Kidney epithelial cell (primary cell): Measurements from ENCODE around the gene SMCR8. TPM values are rescaled to one million over a fixed set of nuclear protein-coding genes. Genes with fewer than 3 reads are reported as not detected.

ENCODE experiments used
- DNase-seq: peaks from one replicate; pipeline ENCODE4 v3.0.0-alpha.2; 2010; ENCODE audit warnings: low read depth
- H3K27me3 ChIP-seq: 2 replicates; pipeline ENCODE4 v1.6.0; 2011; ENCODE audit warnings: low read length; ENCODE audit not compliant: control insufficient read depth, insufficient read depth
- H3K36me3 ChIP-seq: 2 replicates; pipeline ENCODE4 v1.5.1; 2011; ENCODE audit warnings: low read length; ENCODE audit not compliant: control insufficient read depth, insufficient read depth
- H3K4me3 ChIP-seq: 2 replicates; pipeline ENCODE4 v1.5.1; 2011; ENCODE audit warnings: low read depth, mild to moderate bottlenecking, control low read depth, low read length
- total RNA-seq: library from RNA; depleted of rRNA; stranded (reverse); fragments of >200 nt; gene quantifications from 2 replicates; pipeline ENCODE4 v1.2.3, GENCODE V29; 2015
- TF ChIP-seq, protein P1 (sequence below): IDR thresholded peaks from 2 replicates; pipeline ENCODE4 v1.5.1; 2011; ENCODE audit warnings: mild to moderate bottlenecking, moderate library complexity, low read length, control low read depth, inconsistent platforms; ENCODE audit not compliant: insufficient read depth, poor library complexity, severe bottlenecking

The SMCR8 gene
- total RNA-seq, 1 donor from 2014 or later, result 30.8 TPM

DNA sequence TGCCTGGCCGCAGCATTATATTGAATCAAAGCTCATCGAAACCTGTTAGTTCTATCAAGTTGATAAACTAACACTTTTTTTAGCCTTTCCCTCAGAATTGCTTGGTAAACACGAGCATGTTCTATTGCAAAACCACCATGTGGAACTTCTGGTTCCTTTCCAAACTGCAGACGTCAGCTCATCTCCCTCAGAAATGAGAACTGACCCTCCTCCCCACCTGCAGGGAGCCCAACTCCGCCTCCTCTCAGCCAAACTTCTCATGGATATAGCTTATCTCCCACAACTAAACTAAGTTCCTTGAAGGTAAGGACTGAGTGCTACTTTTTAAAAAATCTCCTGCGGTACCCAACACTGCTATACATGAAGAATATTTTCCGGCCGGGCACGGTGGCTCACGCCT is 41.5 kb downstream of the SMCR8 start:
- Histone ChIP-seq H3K27me3 (no peaks in the 10 kb centered on the region), H3K36me3 (no peaks in the 10 kb centered on the region), H3K4me3 (no peak overlapping the region)
- TF ChIP-seq, protein P1, sequence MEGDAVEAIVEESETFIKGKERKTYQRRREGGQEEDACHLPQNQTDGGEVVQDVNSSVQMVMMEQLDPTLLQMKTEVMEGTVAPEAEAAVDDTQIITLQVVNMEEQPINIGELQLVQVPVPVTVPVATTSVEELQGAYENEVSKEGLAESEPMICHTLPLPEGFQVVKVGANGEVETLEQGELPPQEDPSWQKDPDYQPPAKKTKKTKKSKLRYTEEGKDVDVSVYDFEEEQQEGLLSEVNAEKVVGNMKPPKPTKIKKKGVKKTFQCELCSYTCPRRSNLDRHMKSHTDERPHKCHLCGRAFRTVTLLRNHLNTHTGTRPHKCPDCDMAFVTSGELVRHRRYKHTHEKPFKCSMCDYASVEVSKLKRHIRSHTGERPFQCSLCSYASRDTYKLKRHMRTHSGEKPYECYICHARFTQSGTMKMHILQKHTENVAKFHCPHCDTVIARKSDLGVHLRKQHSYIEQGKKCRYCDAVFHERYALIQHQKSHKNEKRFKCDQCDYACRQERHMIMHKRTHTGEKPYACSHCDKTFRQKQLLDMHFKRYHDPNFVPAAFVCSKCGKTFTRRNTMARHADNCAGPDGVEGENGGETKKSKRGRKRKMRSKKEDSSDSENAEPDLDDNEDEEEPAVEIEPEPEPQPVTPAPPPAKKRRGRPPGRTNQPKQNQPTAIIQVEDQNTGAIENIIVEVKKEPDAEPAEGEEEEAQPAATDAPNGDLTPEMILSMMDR, result no peak
- no peak for DNase-seq

DNA sequence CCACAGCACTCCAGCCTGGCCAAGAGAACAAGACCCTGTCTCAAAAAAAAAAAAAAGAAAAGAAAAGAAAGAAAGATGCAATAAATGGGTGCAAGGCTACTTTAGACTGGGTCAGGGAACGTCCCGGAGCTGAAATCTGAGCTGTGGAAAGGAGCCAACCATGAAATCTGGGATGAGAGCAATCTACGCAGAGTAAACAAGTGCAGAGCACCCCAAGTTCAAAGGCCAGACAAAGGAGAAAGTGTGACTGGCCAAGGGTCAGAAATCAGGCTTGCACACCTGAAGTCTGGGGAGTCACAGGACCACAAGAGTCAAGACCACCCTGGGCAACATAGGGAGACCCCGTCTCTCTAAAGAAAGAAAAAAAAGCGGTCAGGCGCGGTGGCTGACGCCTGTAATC is 45.4 kb downstream of the SMCR8 start:
- DNase-seq, result no peak
- no peak overlapping the region for H3K4me3 ChIP-seq
- H3K27me3 ChIP-seq, result no peaks in the 10 kb centered on the region
- TF ChIP-seq, protein P1, result no peak
- H3K36me3 ChIP-seq, result no peaks in the 10 kb centered on the region

DNA sequence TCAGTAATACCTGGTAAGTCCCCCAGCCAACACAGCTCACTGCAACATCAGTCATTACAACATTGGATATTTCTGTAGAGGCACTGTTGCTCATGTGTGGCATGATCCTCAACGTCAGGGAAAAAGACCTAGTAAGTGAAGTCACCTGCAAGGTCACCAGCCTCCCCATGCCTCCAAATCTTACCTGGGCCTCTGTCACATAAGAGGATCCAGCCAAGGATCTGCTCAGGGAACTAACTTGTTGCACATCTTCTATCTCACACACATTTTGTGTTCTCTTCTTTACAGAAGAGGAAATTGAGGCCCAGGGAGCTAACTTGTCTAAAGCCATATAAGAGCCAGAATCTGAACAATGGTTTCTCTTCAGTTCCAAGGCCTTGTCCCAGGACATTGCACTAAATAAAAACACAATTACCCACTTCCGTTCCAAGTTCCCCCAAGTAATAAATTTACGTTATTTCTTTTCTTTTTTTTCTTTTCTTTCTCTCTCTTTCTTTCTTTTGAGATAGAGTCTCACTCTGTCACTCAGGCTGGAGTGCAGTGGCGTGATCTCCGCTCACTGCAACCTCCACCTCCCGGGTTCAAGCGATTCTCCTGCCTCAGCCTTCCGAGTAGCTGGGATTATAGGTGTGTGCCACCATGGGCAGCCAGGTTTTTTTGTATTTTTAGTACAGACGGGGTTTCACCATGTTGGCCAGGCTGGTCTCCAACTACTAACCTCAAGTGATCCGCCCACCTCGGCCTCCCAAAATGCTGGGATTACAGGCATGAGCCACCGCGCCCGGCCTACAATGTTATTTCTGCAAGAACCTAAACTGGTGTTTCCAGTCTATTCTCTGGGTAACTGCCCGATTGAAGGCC is 47.0 kb downstream of the SMCR8 start:
- TF ChIP-seq, protein P1, result no peak
- DNase-seq, result no peak
- H3K27me3 ChIP-seq, result no peaks in the 10 kb centered on the region
- H3K36me3 ChIP-seq, result no peaks in the 10 kb centered on the region
- peak overlapping the region; percentile 76 for H3K4me3 ChIP-seq

DNA sequence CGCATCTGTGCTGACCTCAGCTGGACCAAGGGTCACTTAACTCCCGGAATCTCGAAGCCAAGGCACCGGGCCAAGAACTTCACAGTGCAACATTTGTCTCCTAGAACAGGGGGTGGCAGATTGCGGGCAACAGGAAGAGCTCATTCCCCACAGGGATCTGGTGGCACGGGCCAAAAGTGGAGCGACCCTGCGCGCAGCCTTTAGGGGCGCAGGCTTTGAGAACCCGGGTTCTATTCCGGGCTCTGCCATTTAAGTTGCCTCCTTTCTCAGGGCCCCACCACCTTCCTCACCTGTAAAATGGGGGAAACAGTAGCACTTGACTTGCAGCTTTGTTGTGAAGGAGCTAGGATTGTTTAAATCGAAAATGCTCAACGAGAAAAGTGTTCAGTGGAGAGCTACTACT is 47.6 kb downstream of the SMCR8 start:
- H3K27me3 ChIP-seq, result no peaks in the 10 kb centered on the region
- H3K36me3 ChIP-seq, result no peaks in the 10 kb centered on the region
- peak; percentile 42 for DNase-seq
- TF ChIP-seq, protein P1, result no peak
- peak overlapping the region; percentile 76 for H3K4me3 ChIP-seq

DNA sequence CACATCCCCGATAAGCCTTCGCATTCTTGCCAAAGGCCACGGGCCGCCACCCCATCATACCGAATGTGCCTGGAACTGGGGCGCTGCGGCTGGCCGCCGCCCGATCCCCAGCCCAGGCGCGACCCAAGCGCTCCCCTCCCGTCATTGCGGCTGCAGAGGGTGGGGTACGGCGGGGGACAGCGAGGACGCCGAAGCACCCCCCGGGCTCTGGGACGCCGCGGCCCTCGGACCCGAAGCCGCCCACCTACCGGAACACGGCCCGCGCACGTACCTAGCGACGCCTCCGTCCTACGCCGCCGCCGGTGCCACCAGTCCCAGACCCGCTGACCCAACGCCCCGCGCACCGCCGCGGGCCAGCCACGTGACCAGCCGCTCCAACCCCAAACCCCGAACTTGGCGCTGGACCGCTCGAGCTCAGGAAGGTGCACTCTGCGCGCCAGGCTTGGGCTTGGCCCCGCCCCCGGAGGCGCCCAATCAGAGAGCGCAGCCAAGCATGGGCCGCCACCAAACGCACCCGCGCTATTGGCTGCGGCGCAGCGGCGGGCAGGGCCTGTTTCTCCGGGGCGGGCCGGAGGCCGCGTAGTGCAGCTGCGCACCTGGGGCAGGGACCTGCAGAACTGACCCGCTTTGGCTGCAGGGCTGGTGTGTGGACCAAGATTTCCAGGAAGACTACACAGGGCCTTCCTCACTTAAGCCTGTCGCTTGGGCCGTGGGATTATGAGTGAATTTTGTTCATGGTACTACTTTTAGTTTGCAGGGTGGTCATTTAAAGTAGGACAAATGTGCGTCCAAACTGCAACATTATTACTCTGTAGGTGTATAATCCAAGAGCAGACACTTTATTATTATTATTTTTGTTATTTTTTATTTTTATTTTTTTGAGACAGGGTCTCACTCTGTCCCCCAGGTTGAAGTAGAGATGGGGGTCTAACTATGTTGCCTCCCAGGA is 48.3 kb downstream of the SMCR8 start, which contains the start of gene SHMT1:
Gene SHMT1, minus strand, starts transcription at position 450 of the 949 bp plus-strand sequence. CDS start 7,569 bp downstream, outside the sequence.
- DNase-seq, result peak; percentile 57
- Histone ChIP-seq H3K27me3 (no peaks in the 10 kb centered on the region), H3K4me3 (peak within 1 kb of the TSS; percentile 76), H3K36me3 (no peaks in the 10 kb centered on the region)
- TF ChIP-seq, protein P1, result no peak
